SK-N-MC (cell line): ENCODE data around the gene OR14I1.

ENCODE experiments used
- EZH2 ChIP-seq: fragments of 200-600 bp; sonication (generic); IDR thresholded peaks from one replicate; pipeline ENCODE4 v1.6.1; 2017; ENCODE audit warnings: antibody characterized with exemption
- FOXP2 ChIP-seq: optimal IDR thresholded peaks from 2 replicates; pipeline ENCODE3; 2011; ENCODE audit warnings: mild to moderate bottlenecking, moderate library complexity; ENCODE audit not compliant: insufficient read depth; ENCODE audit errors: extremely low read length, control extremely low read depth
- POLR2AphosphoS5 ChIP-seq: IDR thresholded peaks from 2 replicates; pipeline ENCODE4 v1.6.1; 2012; ENCODE audit warnings: mild to moderate bottlenecking, low read depth, low read length, borderline replicate concordance

DNA sequence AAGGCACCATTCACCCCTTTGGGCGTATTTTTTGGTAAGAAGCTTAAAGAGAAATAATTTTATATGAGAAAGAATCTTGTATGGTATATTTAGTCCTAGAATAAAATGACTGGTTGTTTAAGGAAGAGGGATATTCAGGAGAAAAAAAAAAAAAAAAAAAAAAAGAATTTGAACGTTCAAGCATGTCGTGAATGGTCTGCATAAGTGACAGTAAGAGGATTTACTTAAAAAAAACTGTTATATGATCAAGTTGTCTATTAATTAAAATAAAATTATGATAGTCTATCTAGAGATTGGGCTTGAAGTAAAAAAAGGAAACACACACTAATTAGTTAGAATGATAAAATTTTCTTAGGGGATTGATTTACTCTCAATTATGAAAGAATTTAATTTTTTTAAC lies 11.7 kb upstream of the OR14I1 start:
- no peak for TF ChIP-seq EZH2
- TF ChIP-seq FOXP2 = no peak
- no peak for TF ChIP-seq POLR2AphosphoS5
